ENCODE measurements around the gene CREBBP. TPM values are rescaled to one million over a fixed set of nuclear protein-coding genes. Genes with fewer than 3 reads are reported as not detected.

CREBBP gene
- total RNA-seq, 2 experiments from 2014 or later = 36.0 to 72.3 TPM

DNA sequence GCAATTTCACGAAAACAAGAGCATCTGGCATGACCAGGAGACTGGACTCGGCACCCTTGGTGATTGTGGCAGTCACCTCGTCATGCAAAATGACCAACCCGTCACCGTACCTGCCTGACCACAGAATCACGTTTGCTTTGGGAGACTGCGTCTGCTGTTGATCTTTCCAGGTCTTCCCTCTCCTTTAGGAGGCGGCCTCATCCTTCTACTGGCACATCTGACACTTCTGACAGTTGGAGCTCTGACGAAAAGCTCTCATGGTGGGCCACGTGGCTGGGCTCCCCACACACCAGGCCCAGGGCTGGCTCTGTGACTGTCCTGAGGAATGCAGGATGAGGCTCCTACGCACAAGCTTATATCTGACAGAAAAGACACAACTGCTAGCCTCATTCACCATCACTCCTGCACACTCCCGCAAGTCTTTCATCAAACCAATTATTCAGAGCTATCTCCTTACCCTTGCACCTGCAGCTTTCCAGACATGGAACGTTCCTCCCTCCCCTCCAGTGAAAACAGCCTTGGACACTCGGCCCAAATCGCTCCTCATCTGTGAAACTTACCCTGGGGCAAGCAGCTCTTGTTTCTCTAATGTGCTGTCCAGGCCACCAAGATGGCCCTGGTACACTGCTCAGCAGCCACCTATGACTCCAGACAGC lies 166.8 kb downstream of the CREBBP start:
- Histone ChIP-seq H3K79me2 (ENCODE audit: insufficient read depth, low read depth, low read length) (peaks cover 88% of the 10 kb centered on the region), H3K9me2 (ENCODE audit: insufficient read depth, low read length) (no peaks in the 10 kb centered on the region), H3K36me3 (ENCODE audit: insufficient read depth, low read length) (peaks cover 56% of the 10 kb centered on the region), H3K27ac (ENCODE audit: low read depth, low read length, poor library complexity, severe bottlenecking) (no peak overlapping the region), H3K4me2 (ENCODE audit: low read length) (no peak overlapping the region), H3K4me3 (ENCODE audit: low read depth, low read length, poor library complexity, severe bottlenecking) (no peak overlapping the region), H3K4me1 (ENCODE audit: insufficient read depth, low read length, poor library complexity, severe bottlenecking) (peaks cover 13% of the 10 kb centered on the region), H3K9me3 (ENCODE audit: low read length) (no peaks in the 10 kb centered on the region), H4K20me1 (ENCODE audit: insufficient read depth, low read length) (no peaks in the 10 kb centered on the region; the same call in 1 of the 2 replicates), H2AFZ (ENCODE audit: low read length) (no peak overlapping the region)
- CTCF ChIA-PET (ENCODE audit: unreplicated experiment) = no interaction called here
- POLR2A ChIA-PET = interaction anchor here (0.6 kb wide), 1 partner anchor 683 kb away, joined by 4 read pairs; no protein-coding TSS in a partner anchor
- no peak for TF ChIP-seq EZH2phosphoT487 (IDR thresholded peaks at IDR 0.05; ENCODE audit: borderline replicate concordance, low read depth, low read length)
- TF ChIP-seq, protein P1, sequence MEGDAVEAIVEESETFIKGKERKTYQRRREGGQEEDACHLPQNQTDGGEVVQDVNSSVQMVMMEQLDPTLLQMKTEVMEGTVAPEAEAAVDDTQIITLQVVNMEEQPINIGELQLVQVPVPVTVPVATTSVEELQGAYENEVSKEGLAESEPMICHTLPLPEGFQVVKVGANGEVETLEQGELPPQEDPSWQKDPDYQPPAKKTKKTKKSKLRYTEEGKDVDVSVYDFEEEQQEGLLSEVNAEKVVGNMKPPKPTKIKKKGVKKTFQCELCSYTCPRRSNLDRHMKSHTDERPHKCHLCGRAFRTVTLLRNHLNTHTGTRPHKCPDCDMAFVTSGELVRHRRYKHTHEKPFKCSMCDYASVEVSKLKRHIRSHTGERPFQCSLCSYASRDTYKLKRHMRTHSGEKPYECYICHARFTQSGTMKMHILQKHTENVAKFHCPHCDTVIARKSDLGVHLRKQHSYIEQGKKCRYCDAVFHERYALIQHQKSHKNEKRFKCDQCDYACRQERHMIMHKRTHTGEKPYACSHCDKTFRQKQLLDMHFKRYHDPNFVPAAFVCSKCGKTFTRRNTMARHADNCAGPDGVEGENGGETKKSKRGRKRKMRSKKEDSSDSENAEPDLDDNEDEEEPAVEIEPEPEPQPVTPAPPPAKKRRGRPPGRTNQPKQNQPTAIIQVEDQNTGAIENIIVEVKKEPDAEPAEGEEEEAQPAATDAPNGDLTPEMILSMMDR (conservative IDR thresholded peaks at IDR 0.05; ENCODE audit: low read length) = no peak
- BruUV-seq (replicated peaks) = no TSS peak
- intact Hi-C loops (cut with micrococcal nuclease; ENCODE audit: unreplicated experiment) = no loop called here
- DNase-seq (ENCODE audit: low spot score) = no peak

DNA sequence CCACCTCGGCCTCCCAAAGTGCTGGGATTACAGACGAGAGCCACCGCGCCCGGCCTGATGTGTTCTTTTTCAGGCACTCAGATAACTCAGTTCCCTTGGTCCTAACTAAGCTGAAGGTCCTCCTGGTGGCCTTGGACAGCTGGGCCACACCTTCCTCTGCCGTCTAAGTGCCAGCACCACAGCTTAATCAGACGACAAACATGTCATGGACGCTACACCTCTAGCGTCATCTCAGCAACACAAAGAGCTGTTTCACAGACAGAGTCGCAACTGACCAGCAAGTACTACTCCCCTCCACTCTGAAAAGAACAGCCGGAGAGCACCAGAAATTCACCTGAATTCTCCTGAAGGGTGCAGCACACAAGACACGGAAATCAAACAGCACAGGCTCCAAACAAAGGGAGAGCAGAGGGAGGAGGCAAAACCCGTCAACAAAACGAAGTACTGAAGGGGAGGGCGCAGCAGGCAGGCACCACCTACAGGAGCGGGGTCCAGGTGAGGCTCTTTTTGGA lies 167.6 kb downstream of the CREBBP start:
- ChIA-PET POLR2A (interaction anchor here (0.5 to 1.1 kb wide), 3 partner anchors 9 to 684 kb away, joined by 3 to 4 read pairs (median 3); no protein-coding TSS in a partner anchor), CTCF (ENCODE audit: unreplicated experiment) (no interaction called here)
- intact Hi-C loops (cut with micrococcal nuclease; ENCODE audit: unreplicated experiment) = no loop called here
- Histone ChIP-seq H3K9me3 (ENCODE audit: low read length) (no peaks in the 10 kb centered on the region), H2AFZ (ENCODE audit: low read length) (no peak overlapping the region), H3K36me3 (ENCODE audit: insufficient read depth, low read length) (peaks cover 58% of the 10 kb centered on the region), H4K20me1 (ENCODE audit: insufficient read depth, low read length) (no peaks in the 10 kb centered on the region; the same call in 1 of the 2 replicates), H3K9me2 (ENCODE audit: insufficient read depth, low read length) (no peaks in the 10 kb centered on the region), H3K79me2 (ENCODE audit: insufficient read depth, low read depth, low read length) (peaks cover 90% of the 10 kb centered on the region), H3K4me3 (ENCODE audit: low read depth, low read length, poor library complexity, severe bottlenecking) (no peak overlapping the region), H3K4me1 (ENCODE audit: insufficient read depth, low read length, poor library complexity, severe bottlenecking) (peaks cover 7% of the 10 kb centered on the region), H3K4me2 (ENCODE audit: low read length) (no peak overlapping the region), H3K27ac (ENCODE audit: low read depth, low read length, poor library complexity, severe bottlenecking) (no peak overlapping the region)
- no TSS peak for BruUV-seq (replicated peaks)
- no peak for DNase-seq (ENCODE audit: low spot score)
- TF ChIP-seq, protein P1 (conservative IDR thresholded peaks at IDR 0.05; ENCODE audit: low read length) = no peak
- TF ChIP-seq EZH2phosphoT487 (IDR thresholded peaks at IDR 0.05; ENCODE audit: borderline replicate concordance, low read depth, low read length) = no peak

Data from OCI-LY7 (cell line).